Islet of Langerhans (tissue), 1 donor: ENCODE measurements around the gene FAM162B.
A peak's percentile ranks its signal among the peaks of the same experiment; 100 is the strongest.
"Not testable (repeated sequence)": the region's sequence is repeated elsewhere in the genome, so short reads cannot be mapped to it uniquely, and the experiment has no call there.

Source experiments
- FAIRE-seq: peaks from one replicate; lab custom pipeline; 2011; peaks lifted over from hg19 to GRCh38; lab: Jason Lieb, UNC

FAM162B gene

DNA sequence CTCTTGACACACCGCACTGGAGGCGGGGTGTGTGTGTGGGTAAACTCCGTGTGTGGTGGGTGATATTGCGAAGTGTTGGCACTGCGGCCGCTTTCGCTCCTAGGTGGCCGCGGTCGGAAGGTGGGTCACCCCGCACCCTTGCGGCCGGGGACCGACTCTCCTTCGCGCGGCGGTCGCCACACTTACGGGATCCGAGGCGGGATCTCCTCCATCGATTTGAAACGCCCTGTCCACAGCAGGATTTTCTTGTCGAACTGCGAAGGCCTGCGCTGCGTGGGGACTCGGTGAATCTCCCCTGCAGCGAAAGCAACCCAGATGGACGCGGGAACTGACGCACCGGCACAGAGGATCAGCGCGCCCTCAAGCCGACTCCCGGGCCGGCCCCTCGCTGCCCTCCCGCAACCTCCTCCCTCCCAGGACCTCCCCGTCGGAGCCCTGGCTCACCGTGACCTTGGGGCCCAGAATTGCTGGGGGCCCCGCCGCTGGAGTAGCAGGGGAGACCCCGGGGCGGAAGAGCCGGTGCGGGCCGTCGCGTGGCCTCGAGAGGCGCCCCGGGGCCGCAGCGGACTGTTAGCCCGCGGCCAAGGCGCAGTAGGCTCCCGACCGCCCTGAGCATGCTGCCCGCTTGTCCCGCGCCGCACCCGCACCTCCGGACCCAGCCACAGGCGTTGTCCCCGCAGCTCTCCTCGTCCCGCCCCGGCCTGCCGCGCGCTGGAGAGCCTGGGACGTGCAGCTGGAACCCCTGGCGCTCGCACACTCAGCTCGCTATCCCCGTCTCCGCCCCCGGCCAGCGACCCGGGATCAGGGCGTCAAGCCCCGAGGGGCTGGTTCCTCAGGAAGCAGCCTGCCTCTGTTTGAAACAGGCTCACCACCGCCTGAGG is at the start of gene FAM162B:
FAM162B (minus strand) TSS at position 759 of the 881 bp plus-strand sequence; CDS start at position 616, 143 bp downstream.
- FAIRE-seq, result no peak

DNA sequence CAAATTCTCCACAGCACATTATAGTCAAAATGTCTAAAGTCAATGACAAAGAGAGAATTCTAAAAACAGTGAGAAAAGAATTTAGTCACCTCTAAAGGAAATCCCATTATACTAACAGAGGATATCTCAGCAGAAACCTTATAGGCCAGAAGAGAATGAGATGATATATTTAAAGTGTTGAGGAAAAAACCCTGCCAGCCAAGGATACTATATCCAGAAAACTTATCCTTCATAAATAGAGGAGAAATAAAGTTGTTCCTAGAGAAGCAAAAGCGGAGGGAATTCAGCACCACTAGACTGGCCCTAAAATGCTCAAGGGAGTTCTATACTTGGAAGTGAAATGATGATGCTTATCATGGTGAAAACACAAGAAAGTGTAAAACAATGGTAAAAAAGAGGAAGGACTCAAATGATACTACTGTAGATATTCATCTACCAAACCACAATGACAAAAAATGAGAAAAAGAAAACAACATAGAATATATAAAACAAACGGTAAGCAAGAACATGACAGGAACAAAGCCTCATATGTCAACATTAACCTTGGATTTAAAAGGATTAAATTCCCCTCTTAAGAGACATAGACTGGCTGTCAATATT is 46.6 kb upstream of the FAM162B start:
- FAIRE-seq, result no peak

DNA sequence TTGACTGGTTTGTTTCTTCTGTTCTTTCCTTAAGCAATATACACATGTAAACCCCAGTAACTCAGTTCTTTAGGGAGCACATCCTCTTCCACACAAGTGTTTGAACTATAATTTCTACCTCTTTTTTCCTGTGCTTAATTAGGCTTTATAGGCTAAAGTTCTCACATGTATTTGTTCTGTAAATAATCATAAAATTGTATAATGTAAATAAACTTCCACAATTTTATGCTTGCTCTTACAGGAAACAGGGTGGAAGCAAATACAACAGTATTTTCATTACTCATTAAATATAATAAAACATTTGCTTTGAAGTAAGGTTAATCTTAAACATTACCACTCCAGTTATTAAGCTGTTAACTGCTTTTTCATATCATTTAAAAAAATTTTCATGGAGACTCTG is 36.5 kb upstream of the FAM162B start:
- no peak for FAIRE-seq

DNA sequence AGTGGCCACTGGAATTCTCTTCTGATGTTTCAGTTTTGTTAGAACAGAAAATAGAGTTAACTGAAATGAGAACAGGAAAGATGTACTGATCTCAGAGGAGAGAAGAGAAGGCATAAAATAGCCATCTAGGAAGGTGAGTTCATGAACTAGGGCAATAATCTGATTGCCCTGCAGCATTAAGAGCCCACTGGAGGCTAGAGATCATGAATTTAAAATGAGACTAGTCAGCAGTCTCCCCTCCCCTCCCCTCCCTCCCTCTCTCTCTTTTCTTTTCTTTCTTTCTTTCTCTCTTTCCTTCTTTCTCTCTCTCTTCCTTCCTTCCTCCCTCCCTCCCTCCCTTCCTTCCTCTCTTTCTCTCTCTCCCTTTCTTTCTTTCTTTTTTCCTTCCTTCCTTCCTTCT is 34.4 kb upstream of the FAM162B start:
- FAIRE-seq, result no peak

DNA sequence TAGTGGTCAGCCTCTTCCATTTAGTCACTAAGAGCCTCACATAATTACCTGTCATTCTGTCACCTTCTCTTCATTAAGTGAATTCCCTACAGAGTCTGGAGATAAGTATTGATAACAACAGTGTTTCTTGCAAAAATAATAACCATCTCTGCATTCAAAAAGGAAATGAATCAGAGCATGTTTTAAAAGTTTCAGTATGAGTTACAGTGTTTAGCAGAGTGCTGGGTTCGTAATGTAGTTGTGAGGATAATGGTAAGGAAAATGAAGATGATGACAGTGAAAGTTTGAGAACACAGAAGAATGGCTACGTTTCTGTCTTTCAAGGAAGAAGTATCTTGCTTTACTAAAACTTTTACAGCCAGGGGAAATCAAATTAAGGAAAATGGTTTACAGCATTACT is 32.1 kb upstream of the FAM162B start:
- FAIRE-seq, result no peak

GRCh38 chr6:116793224-116793623 is 27.7 kb upstream of the FAM162B start:
- FAIRE-seq, result no peak

GRCh38 chr6:116783852-116784251 is 18.3 kb upstream of the FAM162B start:
- FAIRE-seq, result no peak

DNA sequence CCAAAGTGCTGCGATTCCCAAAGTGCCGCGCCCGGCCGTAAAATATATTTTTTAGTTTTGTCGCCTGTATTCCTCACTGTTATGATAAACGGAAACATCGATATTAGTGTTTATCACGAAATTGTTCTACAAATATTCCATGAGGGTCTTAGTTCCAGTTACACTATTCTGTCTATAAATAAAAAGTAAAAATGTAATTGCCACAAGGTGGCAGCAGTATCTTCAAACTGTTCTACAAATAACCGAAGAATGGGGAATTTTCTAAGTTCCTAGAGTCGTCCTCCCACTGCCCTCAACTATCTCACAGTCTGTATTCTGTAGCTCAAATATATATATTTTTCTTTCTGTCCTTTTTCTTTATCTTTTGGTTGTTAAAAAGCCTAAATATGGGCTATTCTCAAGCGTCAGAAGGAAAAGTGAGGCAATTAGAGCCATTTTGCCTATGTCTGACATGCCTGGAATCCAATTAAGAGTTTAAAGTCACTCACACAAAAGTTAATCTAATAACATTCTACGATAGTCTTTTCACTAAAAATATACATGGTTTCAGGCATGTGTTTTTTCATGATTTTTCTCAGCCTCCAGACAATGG is 14.2 kb upstream of the FAM162B start:
- peak; percentile 90 for FAIRE-seq

DNA sequence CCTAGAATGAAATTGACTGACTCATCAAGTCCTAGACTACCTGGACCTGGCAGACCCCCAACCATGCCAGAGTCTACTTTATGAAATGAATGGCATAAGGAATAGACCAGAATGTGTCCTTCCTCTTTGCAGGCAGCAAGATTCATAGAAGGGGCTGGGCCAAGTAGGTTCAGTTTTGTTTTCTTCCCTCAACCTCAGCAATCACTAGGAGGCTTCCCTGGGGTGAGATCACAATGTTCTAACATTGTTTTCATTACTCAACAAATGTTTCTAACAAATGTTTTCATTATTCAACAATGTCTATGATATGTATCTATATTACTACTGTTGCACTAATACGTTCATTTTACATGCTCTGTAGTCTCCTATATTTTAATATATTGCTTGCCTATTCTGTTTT is 8.4 kb upstream of the FAM162B start:
- FAIRE-seq, result no peak

- FAIRE-seq, result no peak
Observed at GRCh38 chr6:116772450-116772849, 6.9 kb upstream of the FAM162B start.

GRCh38 chr6:116767715-116768114 is 2.2 kb upstream of the FAM162B start:
- no peak for FAIRE-seq

DNA sequence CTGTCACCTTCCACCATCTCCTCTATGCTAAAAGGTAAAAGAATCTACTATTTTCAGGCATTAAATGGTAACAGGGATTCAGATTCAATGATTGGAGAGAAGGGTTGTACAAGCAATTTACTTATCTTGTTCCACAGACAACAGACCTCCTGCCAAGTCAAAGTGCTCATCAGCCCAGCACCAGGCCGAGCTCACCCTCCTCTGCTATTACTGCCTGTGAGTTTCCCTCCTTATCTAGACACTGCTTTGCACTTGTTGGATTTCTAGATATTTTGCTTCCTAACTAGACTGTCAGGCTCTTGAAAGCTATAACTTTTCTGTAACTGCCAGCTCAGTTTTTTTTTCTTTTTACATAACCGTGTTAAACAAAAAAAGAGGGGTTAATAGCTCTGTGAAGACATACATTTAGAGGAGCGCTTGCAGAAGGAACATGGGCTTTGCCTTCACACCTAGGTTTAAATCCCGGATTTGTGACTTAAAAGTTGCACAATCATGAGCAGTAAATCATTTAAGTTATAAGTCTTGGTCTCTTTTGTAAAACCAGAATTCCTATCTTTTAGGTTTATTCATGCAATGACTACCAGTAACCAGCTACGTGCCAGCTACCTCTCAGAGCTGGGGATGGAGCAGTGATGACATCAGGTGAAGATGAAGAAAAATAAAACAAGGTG is 1.1 kb upstream of the FAM162B start:
- FAIRE-seq, result no peak

GRCh38 chr6:116764629-116764960 is 924 bp downstream of the FAM162B start:
- FAIRE-seq, result no peak

DNA sequence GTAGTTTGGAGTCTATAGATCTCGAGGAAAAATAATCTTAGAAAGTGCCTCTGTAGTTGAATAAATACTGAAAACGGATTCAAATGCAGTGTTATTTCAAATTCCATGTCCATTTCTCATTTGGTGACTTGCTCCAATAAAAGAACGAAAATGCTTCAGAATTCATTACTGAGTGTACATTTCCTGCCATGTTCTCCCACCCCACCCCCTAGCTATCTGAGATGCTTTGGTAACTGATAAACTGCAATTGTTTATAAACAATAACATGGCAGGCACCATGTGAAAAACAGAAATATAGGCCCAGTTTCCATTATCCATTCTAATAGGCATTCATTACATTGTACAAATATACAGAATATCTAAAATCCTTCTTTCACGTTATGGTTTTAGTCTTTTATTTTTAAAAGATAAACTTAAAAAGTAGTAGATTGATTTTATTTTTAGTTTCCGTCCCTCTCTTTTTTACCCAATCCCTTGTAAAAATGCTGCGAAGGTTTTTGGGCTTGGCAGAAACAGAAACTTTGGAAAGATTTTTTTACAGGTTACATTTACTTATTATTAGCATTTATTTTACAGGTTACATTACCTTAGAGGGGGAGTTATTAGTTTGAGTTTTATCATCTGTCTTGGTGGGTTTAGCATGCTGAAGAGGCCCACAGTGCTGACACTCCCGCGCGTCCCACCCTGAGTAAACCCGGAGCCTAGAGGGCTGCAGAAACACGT is 1.5 kb downstream of the FAM162B start:
- FAIRE-seq, result no peak

DNA sequence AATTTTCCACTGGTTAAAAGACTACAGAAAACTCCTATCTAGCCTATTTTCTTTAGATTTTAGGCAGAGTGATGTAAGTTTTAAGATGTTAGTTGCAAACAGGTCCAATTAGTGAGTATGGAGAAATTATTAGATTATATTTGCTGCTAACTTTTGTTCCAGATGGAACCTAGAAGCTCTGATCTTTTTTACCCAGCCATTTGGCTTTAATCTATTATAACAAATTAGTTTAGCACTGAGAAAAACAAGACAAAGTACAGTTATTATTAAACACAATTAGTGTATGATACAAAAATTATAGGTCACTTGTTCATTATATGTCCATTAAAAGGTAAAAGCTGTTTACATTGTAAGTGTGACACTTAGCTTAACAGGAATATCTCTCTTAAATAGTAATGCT is 2.5 kb downstream of the FAM162B start:
- FAIRE-seq, result no peak

- no peak for FAIRE-seq
Observed at GRCh38 chr6:116762235-116762634, 3.3 kb downstream of the FAM162B start.

GRCh38 chr6:116761779-116762178 is 3.7 kb downstream of the FAM162B start:
- no peak for FAIRE-seq

GRCh38 chr6:116745176-116745575 is 20.3 kb downstream of the FAM162B start:
- no peak for FAIRE-seq

- FAIRE-seq, result no peak
Observed at GRCh38 chr6:116741571-116741970, 23.9 kb downstream of the FAM162B start.

- not testable (repeated sequence) for FAIRE-seq
Observed at GRCh38 chr6:116740486-116740885, 25.0 kb downstream of the FAM162B start.

DNA sequence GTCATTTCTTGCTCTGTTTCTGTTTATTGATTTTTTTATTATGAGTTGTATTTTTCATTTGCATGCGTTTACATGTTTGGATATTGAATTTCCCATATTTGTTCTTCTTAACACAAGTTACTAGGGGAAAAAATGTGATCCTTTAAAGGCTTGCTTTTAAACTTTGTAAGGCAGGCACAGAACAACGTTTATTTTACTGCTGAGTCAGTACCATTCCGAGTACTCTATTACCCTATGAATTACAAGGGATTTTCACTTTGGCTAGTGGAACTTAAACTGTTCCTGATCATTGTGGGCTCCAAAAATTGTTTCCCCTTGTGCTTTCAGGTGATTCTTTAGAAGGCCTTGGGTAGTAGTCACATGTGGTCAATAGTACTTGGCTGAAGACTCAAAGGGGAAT is 28.5 kb downstream of the FAM162B start:
- FAIRE-seq, result no peak

DNA sequence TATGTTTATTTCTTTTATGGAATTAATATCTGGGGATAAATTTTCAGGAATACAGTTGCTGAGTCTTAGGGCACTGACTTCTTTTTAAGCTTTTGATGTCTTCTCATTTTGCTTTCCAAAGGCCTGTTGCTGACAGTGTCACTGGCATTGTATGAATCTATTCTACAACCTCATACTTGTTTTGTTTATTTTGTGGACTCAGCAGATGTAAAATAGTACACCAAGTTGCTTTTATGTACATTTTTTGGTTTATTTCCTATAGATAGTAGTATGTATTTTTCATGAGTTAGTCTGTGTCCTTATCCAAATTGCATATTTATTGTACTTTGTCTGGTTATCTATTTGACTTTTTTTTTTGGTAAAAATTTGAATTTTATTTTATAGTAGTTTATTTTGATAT is 35.0 kb downstream of the FAM162B start:
- FAIRE-seq, result no peak
